ENCODE data around the gene VAMP7. TPM values are rescaled to one million over a fixed set of nuclear protein-coding genes. Genes with fewer than 3 reads are reported as not detected.
"Not testable (repeated sequence)": the region's sequence is repeated elsewhere in the genome, so short reads cannot be mapped to it uniquely, and the experiment has no call there.

Gene VAMP7
- total RNA-seq, 1 donor from 2014 or later = 24.4 TPM

DNA sequence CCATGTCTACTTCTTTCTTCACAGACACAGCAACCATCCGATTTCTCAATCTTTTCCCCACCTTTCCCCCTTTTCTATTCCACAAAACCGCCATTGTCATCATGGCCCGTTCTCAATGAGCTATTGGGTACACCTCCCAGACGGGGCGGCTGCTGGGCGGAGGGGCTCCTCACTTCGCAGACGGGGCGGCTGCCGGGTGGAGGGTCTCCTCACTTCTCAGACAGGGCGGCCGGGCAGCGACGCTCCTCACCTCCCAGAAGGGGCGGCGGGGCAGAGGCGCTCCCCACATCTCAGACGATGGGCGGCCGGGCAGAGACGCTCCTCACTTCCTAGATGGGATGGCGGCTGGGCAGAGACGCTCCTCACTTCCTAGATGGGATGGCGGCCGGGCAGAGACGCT is 26.5 kb downstream of the VAMP7 start:
- not testable (repeated sequence) for DNase-seq (ENCODE audit: low spot score)

DNA sequence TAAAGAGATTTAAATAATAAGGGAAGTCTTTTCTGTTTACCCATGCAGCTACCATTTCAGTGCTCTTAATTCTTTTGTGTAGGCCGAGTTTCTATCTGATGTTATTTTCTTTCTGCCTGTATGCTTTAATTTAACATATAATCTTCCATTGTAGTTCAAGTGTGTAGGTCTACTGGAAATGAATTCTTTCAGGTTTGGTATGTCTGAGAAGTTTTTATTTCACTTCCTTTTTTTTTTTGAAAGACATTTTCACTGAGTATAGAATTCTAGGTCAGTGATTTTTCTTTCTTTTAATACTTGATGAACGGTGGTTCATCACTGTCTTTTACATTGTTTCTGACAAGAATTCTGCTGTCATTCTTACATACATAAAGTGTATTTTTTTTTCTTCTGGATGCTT is 42.1 kb downstream of the VAMP7 start:
- no peak for DNase-seq (ENCODE audit: low spot score)

DNA sequence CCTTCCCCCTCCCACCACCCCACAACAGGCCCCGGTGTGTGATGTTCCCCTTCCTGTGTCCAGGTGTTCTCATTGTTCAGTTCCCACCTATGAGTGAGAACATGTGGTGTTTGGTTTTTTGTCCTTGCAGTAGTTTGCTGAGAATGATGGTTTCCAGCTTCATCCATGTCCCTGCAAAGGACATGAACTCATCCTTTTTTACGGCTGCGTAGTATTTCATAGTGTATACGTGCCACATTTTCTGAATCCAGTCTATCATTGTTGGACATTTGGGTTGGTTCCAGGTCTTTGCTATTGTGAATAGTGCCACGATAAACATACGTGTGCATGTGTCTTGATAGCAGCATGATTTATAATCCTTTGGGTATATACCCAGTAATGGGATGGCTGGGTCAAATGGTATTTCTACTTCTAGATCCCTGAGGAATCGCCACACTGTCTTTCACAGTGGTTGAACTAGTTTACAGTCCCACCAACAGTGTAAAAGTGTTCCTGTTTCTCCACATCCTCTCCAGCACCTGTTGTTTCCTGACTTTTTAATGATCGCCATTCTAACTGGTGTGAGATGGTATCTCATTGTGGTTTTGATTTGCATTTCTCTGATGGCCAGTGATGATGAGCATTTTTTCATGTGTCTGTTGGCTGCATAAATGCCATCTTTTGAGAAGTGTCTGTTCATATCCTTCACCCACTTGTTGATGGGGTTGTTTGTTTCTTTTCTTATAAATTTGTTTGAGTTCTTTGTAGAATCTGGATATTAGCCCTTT is 49.9 kb downstream of the VAMP7 start:
- not testable (repeated sequence) for DNase-seq (ENCODE audit: low spot score)

DNA sequence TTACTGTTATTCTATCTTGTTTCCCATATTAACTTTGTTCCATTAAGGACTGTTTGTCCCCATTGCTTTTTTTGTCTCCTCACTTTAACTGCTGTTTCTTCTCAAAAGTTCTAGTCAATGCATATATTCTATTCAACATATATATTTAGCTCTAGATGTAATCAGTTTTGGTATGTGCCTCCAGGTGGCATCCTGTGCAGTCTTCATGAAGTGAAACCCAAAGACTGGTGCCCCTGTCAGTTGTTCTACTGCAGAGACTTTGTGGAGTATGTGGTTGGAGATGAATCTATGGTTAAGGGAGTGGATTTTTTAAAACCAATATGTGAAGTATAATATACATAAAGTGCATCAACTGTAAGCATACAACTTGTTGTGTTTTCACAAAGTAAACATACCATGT is 57.0 kb downstream of the VAMP7 start:
- no peak for DNase-seq (ENCODE audit: low spot score)

DNA sequence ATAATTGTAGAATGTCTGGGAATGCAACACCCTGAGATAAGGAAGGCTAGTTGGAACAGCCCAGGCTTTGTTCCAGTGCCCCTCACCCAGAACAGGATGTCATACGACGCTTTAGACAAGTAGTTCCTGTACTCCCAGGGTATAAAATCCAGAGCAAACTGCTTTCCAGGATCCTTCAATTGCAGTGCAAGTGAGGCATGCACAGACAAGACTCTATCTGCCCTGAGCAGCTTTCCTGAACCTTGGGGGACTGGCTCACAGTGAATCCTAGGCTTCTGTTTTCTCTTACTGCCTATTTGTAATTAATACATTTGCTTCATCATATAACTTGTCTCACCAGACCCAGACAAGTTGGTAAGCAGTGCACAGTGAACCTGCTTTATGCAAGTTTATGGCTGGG is 68.0 kb downstream of the VAMP7 start:
- no peak for DNase-seq (ENCODE audit: low spot score)

DNA sequence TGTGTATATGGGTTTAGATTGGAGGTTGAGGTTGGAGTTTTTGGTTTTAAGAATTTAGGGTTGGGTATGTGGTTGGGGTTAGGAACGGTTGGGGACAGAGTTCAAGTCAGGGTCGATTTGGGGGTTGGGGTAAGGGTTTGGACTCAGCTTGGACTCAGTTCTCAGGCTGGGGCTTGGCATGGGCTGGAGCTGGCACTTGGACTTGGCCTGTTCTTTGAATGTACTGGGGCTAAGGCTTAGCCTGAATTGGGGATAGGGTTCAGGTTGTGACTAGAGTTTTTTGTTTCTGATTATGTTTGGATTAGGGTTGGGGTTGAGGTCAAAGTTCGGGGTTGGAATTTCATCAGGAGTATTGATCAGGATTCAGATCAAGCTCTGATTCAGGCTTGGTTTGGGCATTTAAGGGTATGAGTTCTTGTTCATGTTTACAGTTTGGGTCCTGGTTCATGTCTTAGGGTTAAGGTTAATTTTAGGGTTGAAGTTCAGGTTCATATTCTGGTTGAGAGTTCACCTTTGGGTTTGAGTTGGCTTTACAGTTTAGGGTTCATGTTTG is 70.2 kb downstream of the VAMP7 start:
- DNase-seq (ENCODE audit: low spot score) = no peak

DNA sequence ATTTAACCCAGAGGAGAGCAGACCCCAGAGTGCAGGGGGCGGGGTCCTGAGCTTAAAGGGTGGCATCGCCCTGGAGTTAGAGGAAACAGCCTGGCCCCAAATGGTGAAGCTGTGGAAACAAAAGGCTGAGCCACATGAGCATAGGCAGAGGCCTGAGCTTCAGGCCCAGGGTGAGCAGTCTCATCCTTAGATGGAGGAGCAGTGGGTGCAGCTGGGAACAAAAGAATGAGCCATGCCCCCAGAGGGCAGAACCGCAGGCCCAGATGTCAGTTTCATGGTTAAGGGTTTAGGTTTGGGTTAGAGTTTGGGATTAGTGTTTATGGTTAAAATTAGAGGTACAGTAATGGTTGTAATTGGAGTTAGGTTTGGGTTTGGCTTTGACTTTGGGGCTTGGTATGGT is 71.9 kb downstream of the VAMP7 start:
- DNase-seq (ENCODE audit: low spot score) = no peak

DNA sequence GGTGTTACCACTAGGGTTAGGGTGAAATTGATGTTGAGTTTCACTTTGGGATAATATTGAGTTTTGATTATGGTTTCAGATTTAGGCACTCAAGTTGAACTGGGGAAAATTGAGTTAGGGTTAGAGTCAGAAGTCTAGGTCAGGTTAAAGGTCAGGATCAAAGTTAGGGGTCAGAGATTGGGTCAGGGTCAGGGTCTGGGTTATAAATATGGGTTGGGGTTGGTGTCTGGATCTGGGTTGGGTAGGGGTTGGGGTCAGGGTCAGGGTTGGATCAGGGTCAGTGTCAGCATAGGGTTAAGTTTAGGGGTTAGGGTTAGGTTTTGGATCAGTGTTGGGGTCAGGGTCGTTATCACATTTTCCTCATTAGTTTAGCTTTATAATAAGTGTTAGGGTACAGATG is 73.6 kb downstream of the VAMP7 start:
- no peak for DNase-seq (ENCODE audit: low spot score)

DNA sequence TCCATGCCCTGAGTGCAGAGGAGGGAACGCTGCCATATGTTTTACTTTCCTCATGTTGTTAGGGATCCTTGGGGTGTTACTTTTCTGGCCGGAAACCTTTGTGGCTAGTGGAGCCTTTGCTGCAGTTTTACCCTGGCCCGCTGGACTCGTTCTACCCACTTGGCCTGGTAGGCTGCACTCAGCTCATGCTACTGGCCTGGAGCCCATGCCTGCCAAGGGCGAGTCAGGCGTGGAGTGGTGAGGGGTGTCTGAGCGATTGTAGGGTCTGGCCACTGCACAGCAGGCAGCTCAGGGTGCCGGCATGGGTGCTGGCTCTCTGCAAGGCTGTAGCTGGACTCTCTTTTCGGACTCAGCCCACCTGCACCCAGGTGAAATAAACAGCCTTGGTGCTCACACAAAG is 75.0 kb downstream of the VAMP7 start:
- no peak for DNase-seq (ENCODE audit: low spot score)

DNA sequence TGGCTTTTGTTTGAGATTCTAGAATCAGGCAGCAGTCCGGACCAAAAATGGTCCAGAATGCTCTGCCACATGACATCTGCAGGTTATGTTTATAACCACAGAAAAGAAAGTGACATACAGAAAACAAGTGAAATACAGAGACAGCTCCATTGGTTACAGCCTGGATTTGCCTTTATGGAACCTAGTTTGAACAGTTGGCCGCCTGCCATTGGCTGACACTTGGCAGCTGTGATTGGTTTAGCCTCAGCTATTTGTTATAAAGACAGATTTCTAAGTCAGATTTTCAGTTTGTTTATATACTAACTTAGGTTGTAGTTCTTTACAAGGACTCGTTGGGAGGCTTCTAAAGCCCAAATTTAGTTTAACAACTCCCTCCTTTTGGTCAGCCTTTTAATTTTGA is 75.5 kb downstream of the VAMP7 start:
- DNase-seq (ENCODE audit: low spot score) = no peak

DNA sequence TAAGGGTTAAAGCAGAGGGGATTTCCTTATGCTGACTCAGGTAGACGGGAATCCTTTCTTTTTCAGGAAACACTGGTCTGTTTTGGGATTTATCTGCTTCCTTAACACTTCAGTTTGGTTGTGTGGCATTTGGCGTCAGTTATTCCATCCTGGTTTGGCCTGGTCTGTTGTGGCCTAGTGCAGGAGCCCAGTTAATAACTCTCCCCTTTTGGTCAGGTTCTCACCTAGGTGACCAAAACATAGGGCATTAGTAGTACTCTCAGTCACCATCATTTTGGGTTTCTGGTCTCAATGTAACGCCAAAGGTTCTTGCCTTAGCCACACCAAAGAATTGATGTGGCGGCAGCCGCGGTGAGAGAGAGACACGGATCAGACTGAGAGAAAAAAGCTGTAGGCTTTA is 76.7 kb downstream of the VAMP7 start:
- no peak for DNase-seq (ENCODE audit: low spot score)

DNA sequence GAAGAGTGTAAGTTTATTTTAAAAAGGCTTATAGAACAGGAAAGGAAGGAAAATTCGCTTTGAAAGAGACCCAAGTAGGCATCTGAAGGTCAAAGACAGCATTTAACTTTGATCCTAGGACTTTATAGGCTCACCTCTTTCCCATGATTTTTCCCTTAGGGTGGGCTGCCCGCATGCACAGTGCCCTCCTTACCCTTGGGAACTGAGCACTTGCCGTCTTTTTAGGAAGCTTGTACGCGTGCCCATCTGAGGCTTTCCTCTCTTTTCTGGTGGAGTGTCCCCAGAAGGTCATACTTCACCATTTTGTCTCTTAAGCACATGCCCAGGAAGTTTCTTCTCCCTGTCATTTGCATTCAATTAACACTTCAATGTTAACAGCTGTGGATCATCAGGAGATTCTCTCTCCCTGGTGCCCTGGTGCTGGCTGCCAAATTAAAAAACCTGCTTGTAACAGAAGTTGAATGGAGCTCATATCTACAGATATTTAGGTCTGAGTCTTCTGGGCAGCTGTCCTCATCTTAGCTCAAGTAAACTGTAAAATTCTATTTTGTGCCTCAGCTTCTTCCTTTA is 78.0 kb downstream of the VAMP7 start:
- DNase-seq (ENCODE audit: low spot score) = no peak

DNA sequence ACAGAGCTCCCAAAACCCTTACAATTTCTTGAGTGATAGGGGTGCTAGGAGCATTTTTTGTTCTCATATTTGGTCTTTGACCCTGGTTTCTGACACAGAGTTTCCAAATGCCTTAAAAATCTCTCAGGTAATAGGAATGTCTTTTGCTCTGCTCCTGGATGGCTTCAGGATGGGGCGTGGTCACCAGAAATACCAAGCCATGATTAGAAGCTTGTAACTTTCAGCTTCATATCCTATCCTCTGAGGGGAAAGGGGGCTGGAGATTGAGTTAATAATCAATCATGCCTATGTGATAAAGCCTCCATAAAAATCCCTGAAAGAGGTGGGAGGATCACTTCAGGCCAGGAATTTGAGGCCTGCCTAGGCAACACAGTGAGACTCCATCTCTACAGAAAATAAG is 81.8 kb downstream of the VAMP7 start:
- DNase-seq (ENCODE audit: low spot score) = no peak

DNA sequence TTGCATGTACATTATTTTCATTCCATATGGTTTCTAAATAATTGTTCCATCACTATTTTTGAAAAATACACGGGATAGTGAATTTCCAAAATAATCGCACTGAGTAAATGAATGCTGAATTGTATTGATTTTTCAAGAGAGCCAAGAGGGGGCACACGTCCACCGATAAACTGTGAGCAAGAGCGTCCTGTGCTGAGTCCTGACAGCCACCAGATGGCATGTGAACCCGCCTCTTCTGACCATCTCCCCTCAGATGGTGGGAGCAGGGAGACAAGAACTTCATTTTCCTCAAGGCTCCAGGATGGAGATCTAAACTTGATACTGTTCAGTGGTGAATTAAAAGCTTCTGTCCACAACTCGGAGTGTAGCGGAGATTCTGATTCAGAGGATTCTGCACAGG is 85.7 kb downstream of the VAMP7 start:
- no peak for DNase-seq (ENCODE audit: low spot score)

DNA sequence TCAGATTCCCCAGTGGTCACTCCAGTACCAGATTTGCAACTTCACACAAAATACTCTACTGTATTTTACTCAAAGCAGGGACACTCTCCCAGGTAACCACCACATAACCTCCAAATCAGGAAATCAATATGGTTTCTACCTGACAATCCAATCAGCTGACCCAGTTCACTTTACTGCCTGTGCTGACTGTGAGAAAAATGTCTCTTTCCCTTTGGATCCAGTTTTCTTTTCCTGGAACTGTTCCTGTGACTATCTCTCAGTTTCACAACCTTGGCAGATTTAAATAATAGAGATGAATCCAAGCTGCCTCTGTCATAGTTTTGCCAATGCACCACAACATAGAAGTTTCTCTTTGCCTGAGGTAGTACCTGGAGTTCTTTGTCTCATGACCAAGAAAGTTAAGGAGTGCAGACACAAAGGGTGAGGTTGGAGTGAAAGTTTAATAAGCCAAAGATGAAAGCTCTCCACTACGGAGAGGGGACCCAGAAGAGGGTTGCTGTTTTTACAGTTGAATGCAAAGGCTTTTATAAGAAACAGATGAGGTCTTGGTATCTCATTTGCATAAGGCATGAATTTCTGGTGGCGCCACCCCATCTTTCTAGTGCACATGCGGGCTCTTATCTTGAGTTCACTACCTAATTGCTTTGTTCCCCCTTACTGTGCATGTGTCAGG is 86.6 kb downstream of the VAMP7 start:
- DNase-seq (ENCODE audit: low spot score) = no peak

DNA sequence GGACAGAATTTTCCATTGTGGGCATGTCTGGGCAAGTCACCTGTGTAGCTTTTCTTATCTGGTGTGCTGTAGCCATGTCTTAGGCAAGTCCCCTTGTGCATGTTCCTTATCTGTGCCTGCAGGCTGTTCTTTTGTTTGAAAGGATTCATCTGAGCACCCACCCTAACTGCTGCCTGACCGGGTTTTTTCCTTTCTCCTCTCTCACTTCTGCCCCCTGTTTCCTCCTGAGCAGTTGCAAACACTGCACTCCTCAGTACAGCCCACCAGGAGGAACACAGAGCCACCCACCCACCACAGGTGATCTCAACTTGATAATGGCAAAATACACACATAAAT is 87.1 kb downstream of the VAMP7 start:
- no peak for DNase-seq (ENCODE audit: low spot score)

DNA sequence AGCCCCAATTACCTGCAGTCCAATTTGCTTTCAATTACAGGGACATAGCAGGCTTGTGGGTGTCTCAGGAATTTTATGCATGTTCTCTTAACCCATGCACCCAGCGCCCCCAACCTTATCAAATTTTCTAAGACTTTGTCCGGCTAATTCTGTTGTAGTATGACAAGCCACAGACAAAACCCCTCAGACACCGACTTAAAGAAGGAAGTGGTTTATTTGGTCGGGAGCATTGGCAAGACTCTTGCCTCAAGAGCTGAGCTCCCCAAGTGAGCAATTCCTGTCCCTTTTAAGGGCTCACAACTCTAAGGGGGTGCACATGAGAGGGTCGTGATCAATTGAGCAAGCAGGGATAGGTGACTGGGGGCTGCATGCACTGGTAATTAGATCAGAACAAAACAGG is 87.6 kb downstream of the VAMP7 start:
- no peak for DNase-seq (ENCODE audit: low spot score)

DNA sequence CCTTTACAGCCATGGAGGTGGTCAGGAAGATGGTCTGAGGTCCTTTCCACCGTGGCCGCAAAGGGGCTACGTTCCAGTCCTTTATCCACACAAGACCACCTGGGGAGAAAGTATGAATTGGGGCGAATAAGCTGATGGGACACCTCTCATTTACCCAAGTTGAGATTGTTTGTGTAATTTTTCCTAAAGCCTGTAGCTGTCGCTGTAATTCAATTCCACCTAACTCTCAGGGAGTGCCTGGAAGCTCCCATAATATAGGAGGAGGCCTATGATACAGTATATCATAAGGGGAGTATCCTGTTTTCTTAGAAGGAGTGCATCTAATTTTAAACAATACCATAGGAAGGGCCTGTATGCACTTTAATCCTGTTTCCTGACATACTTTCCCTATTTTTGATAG is 90.5 kb downstream of the VAMP7 start:
- DNase-seq (ENCODE audit: low spot score) = not testable (repeated sequence)

DNA sequence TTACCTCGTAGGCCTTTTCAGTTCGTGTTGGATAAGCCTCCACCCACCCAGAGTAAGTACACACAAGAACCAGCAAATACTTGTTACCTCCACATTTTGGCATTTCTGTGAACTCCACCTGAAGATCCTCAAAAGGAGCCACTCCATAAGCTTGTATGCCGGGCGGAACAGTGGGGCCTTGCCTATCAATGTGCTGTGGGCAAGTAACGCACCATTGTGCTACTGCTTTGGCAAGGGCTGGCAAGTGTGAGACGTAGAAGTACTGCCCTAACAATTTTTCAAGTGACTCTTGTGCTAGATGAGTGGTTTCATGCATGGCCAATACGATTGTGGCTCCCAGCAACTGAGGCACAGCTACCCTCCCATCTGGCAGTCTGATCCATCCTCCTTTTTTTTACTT is 91.1 kb downstream of the VAMP7 start:
- DNase-seq (ENCODE audit: low spot score) = not testable (repeated sequence)

DNA sequence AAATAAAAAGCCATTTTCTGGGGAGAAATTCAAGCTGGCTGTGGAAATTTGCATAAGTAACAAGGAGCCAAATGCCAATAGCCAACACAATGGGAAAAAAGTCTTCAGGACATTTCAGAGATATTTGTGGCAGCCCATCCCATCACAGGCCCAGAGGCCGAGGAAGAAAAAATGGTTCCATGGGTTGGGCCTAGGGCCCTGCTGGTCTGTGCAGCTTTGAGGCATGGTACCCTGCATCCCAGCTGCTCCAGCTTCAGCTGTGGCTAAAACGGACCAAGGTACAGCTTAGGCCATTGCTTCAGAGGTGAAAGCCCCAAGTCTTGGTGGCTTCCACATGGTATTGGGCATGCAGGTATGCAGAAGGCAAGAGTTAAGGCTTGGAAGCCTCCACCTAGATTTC is 102.2 kb downstream of the VAMP7 start:
- no peak for DNase-seq (ENCODE audit: low spot score)

DNA sequence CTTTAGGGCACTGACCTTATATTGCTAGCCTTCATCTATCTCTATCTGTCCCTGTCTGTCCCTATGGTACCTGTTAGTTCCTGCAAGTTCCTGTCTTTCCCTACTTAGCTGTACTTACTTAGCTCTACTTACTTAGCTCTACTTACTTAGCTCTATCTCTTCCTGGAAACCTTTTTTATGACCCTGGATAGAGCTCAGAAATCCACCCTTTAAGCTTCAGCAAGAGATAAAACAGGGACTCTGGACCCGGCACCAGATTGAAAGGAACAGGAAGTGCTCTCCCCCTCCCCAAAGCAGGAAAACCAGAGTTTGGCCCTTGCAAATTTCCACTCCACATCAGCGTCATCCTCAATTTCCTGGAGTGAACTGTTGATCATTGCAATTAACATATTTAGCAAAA is 104.1 kb downstream of the VAMP7 start:
- no peak for DNase-seq (ENCODE audit: low spot score)

DNA sequence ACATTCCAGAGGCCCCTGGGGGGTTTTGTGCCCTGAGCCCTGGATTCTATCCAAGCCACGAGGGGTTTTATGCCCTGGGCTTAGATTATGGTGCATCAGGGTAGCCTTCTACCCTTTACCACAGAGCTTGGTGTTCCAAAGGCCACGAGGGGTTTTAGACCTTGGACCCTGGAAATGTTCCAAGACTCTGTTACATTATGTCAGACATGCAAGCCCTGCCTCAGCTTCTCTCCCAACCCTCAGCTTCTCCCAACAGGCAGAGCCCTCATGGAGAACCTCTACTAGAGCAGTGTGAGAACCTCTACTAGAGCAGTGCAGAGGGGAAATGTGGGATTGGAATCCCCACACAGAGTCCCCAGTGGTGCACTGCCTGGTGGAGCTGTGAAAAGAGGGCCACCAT is 105.8 kb downstream of the VAMP7 start:
- not testable (repeated sequence) for DNase-seq (ENCODE audit: low spot score)

DNA sequence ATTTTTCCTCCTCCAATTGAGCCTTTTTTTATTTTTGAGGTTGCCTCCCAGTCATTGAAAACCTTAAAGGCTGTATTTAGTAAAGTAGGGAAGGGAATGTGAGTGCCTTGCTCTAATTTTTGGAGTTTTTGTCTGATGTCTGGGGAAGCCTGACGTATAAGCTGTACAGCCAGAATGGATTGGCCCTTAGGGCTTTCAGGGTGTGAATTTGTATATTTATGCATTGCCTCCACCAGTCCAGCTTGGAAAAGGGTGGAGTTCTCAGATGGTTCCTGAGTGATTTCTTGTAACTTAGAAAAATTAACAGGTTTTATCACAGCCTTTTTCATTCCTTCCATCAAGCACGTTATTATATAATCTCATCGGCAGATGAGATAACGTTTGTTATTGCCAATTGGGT is 107.7 kb downstream of the VAMP7 start:
- no peak for DNase-seq (ENCODE audit: low spot score)
